HepG2 (cell line): Measurements from ENCODE around the gene SYNGR2. TPM values are rescaled to one million over a fixed set of nuclear protein-coding genes. Genes with fewer than 3 reads are reported as not detected.

Source experiments
- ADNP ChIP-seq: sonication (generic); formaldehyde crosslinking; IDR thresholded peaks from 2 replicates; pipeline ENCODE4 v1.4.0; 2020; ENCODE audit warnings: missing genetic modification reagents
- AKNA ChIP-seq: sonication (generic); formaldehyde crosslinking; IDR thresholded peaks from 2 replicates; pipeline ENCODE4 v1.4.0; 2020; ENCODE audit warnings: missing genetic modification reagents, borderline replicate concordance
- CC2D1A ChIP-seq: sonication (generic); formaldehyde crosslinking; IDR thresholded peaks from 2 replicates; pipeline ENCODE4 v1.8.1; 2023; ENCODE audit warnings: mild to moderate bottlenecking, missing genetic modification reagents
- FLYWCH1 ChIP-seq: sonication (generic); formaldehyde crosslinking; IDR thresholded peaks from 2 replicates; pipeline ENCODE4 v1.8.1; 2023; ENCODE audit warnings: mild to moderate bottlenecking, missing genetic modification reagents
- HNF1B ChIP-seq: sonication (generic); formaldehyde crosslinking; IDR thresholded peaks from 2 replicates; pipeline ENCODE4 v1.5.1; 2020; ENCODE audit warnings: mild to moderate bottlenecking, moderate library complexity, missing genetic modification reagents
- IKZF4 ChIP-seq: sonication (generic); formaldehyde crosslinking; IDR thresholded peaks from 2 replicates; pipeline ENCODE4 v1.5.1; 2020; ENCODE audit warnings: borderline replicate concordance, mild to moderate bottlenecking, low read depth, missing genetic modification reagents; ENCODE audit errors: not compliant biosample characterization
- MATR3 ChIP-seq: sonication (generic); formaldehyde crosslinking; IDR thresholded peaks from 2 replicates; pipeline ENCODE4 v1.4.0; 2020; ENCODE audit warnings: missing genetic modification reagents
- MEIS1 ChIP-seq: sonication (generic); formaldehyde crosslinking; IDR thresholded peaks from 2 replicates; pipeline ENCODE4 v1.9.0; 2021; ENCODE audit warnings: mild to moderate bottlenecking, missing genetic modification reagents, moderate library complexity, borderline replicate concordance
- MXD4 ChIP-seq: IDR thresholded peaks from 2 replicates; pipeline ENCODE4 v1.6.1; 2016; ENCODE audit warnings: mild to moderate bottlenecking, missing biosample characterization, missing genetic modification reagents
- NPAS2 ChIP-seq: sonication (generic); formaldehyde crosslinking; IDR thresholded peaks from 2 replicates; pipeline ENCODE4 v1.8.0; 2022; ENCODE audit warnings: mild to moderate bottlenecking, missing genetic modification reagents, borderline replicate concordance
- NRL ChIP-seq: sonication (generic); formaldehyde crosslinking; IDR thresholded peaks from 2 replicates; pipeline ENCODE4 v1.5.0; 2020; ENCODE audit warnings: missing genetic modification reagents, mild to moderate bottlenecking, moderate library complexity, borderline replicate concordance
- SP2 ChIP-seq: sonication (generic); formaldehyde crosslinking; IDR thresholded peaks from 2 replicates; pipeline ENCODE4 v1.5.1; 2020; ENCODE audit warnings: mild to moderate bottlenecking, missing genetic modification reagents
- SP4 ChIP-seq: sonication (generic); formaldehyde crosslinking; IDR thresholded peaks from 2 replicates; pipeline ENCODE4 v1.8.1; 2023; ENCODE audit warnings: mild to moderate bottlenecking, missing genetic modification reagents
- TFDP2 ChIP-seq: sonication (generic); formaldehyde crosslinking; IDR thresholded peaks from 2 replicates; pipeline ENCODE4 v1.4.0; 2020; ENCODE audit warnings: missing genetic modification reagents
- ZBTB42 ChIP-seq: sonication (generic); formaldehyde crosslinking; IDR thresholded peaks from 2 replicates; pipeline ENCODE4 v1.5.0; 2020; ENCODE audit warnings: mild to moderate bottlenecking, missing genetic modification reagents
- ZIK1 ChIP-seq: sonication (generic); formaldehyde crosslinking; IDR thresholded peaks from 2 replicates; pipeline ENCODE4 v1.5.0; 2020; ENCODE audit warnings: mild to moderate bottlenecking, low read depth, missing genetic modification reagents, borderline replicate concordance
- ZMAT3 ChIP-seq: sonication (generic); formaldehyde crosslinking; conservative IDR thresholded peaks from 2 replicates; pipeline ENCODE4 v1.7.0; 2021; ENCODE audit warnings: missing genetic modification reagents
- ZNF3 ChIP-seq: IDR thresholded peaks from 2 replicates; pipeline ENCODE4 v1.7.0; 2017; ENCODE audit warnings: inconsistent platforms
- ZNF484 ChIP-seq: sonication (generic); formaldehyde crosslinking; IDR thresholded peaks from 2 replicates; pipeline ENCODE4 v1.5.1; 2020; ENCODE audit warnings: mild to moderate bottlenecking, low read depth, missing genetic modification reagents, borderline replicate concordance
- ZNF709 ChIP-seq: sonication (generic); formaldehyde crosslinking; IDR thresholded peaks from 2 replicates; pipeline ENCODE4 v1.5.0; 2020; ENCODE audit warnings: mild to moderate bottlenecking, missing genetic modification reagents
- polyA plus RNA-seq, 8 experiments: library from polyadenylated mRNA; depleted of rRNA in 3 of 8; stranded (reverse) in 7 of 8; unstranded in 1 of 8; fragments of >200 nt; fragmentation: Illumina TruSeq in 4 of 8; extraction: Trizol in 4 of 8; gene quantifications; 2 replicates each; pipeline versions ENCODE4 v1.2.1 to v1.2.3, GENCODE V29; 2011 to 2016; ENCODE audit warnings: low read depth in 4 of 8, missing spikeins in 1 of 8, mixed read lengths in 1 of 8; ENCODE audit not compliant: insufficient read depth in 1 of 8
- total RNA-seq, 5 experiments: library from RNA; depleted of rRNA; stranded (reverse); fragments of >200 nt; fragmentation: Illumina TruSeq; extraction: Trizol; gene quantifications; 2 replicates each; pipeline ENCODE4 v1.2.3, GENCODE V29; 2016; ENCODE audit warnings: low read depth in 1 of 5

The SYNGR2 gene
- total and polyA plus RNA-seq, 2 of the 13 experiments (the other 11 are each of a cell fraction or from before 2014, with no cell fraction given) = 46.7 to 170 TPM

GRCh38 chr17:78133971-78134898 is 34.1 kb upstream of the SYNGR2 start (continued):
- TF ChIP-seq AKNA (CRISPR knock-in tag) (no peak), NRL (no peak), ZNF709 (CRISPR knock-in tag) (no peak), MXD4 (peak; percentile 59; the same call in 1 of the 2 replicates), ZNF3 (CRISPR knock-in tag) (peak; percentile 73; the same call in 1 of the 2 replicates), ZIK1 (CRISPR knock-in tag) (no peak), ZNF484 (CRISPR knock-in tag) (no peak), SP4 (CRISPR knock-in tag) (peak; percentile 51; the same call in 1 of the 2 replicates), ADNP (CRISPR knock-in tag) (no peak), FLYWCH1 (CRISPR knock-in tag) (no peak), TFDP2 (CRISPR knock-in tag) (0 out of 2 replicates have a peak, but pooled peaks have one; percentile 32), CC2D1A (CRISPR knock-in tag) (no peak), MEIS1 (CRISPR knock-in tag) (no peak; the same call in 1 of the 2 replicates), IKZF4 (CRISPR knock-in tag) (no peak), ZMAT3 (CRISPR knock-in tag) (no peak), HNF1B (peak; percentile 80), SP2 (CRISPR knock-in tag) (peak; percentile 43; the same call in 1 of the 2 replicates), ZBTB42 (CRISPR knock-in tag) (no peak), NPAS2 (CRISPR knock-in tag) (no peak), MATR3 (CRISPR knock-in tag) (no peak)
